WTC11 (cell line): ENCODE results near the gene CTNNA3.

ENCODE experiments used
- AFF4 ChIP-seq: sonication (generic); formaldehyde crosslinking; IDR thresholded peaks from 2 replicates; pipeline ENCODE4 v1.8.1; 2023; ENCODE audit warnings: mild to moderate bottlenecking, missing genetic modification reagents, borderline replicate concordance
- CBFB ChIP-seq: sonication (generic); formaldehyde crosslinking; IDR thresholded peaks from 2 replicates; pipeline ENCODE4 v1.8.1; 2022; ENCODE audit warnings: mild to moderate bottlenecking, low read depth, missing genetic modification reagents
- CTCF ChIP-seq: fragments of 200-600 bp; IDR thresholded peaks from 2 replicates; pipeline ENCODE4 v1.8.0; 2022; ENCODE audit warnings: antibody characterized with exemption
- FOXJ3 ChIP-seq: sonication (generic); formaldehyde crosslinking; IDR thresholded peaks from 2 replicates; pipeline ENCODE4 v1.9.0; 2021; ENCODE audit warnings: missing genetic modification reagents, mild to moderate bottlenecking, borderline replicate concordance
- GTF2I ChIP-seq: fragments of 250-450 bp; sonication (Bioruptor Pico); conservative IDR thresholded peaks from 2 replicates; pipeline ENCODE4 v1.4.0; 2021; ENCODE audit warnings: mild to moderate bottlenecking
- KAT7 ChIP-seq: sonication (generic); formaldehyde crosslinking; IDR thresholded peaks from 2 replicates; pipeline ENCODE4 v1.8.1; 2023; ENCODE audit warnings: missing genetic modification reagents, mild to moderate bottlenecking, borderline replicate concordance
- NFYB ChIP-seq: sonication (generic); formaldehyde crosslinking; conservative IDR thresholded peaks from 2 replicates; pipeline ENCODE4 v1.8.0; 2022; ENCODE audit warnings: low read depth, missing genetic modification reagents
- RELA ChIP-seq: sonication (generic); formaldehyde crosslinking; IDR thresholded peaks from 2 replicates; pipeline ENCODE4 v1.8.1; 2022; ENCODE audit warnings: missing genetic modification reagents, mild to moderate bottlenecking, borderline replicate concordance
- SOX15 ChIP-seq: fragments of 250-450 bp; sonication (Bioruptor Pico); IDR thresholded peaks from 2 replicates; pipeline ENCODE4 v1.9.0; 2021; ENCODE audit warnings: mild to moderate bottlenecking
- USF2 ChIP-seq: sonication (generic); formaldehyde crosslinking; IDR thresholded peaks from 2 replicates; pipeline ENCODE4 v1.8.1; 2023; ENCODE audit warnings: mild to moderate bottlenecking, missing genetic modification reagents, moderate library complexity
- ZNF121 ChIP-seq: sonication (generic); formaldehyde crosslinking; IDR thresholded peaks from 2 replicates; pipeline ENCODE4 v1.8.0; 2023; ENCODE audit warnings: missing genetic modification reagents
- ZNF281 ChIP-seq: sonication (generic); formaldehyde crosslinking; IDR thresholded peaks from 2 replicates; pipeline ENCODE4 v1.8.0; 2023; ENCODE audit warnings: mild to moderate bottlenecking, missing genetic modification reagents

- no peak for TF ChIP-seq SOX15 (CRISPR knock-in tag)
- no peak for TF ChIP-seq KAT7 (CRISPR knock-in tag)
- no peak for TF ChIP-seq GTF2I (CRISPR knock-in tag)
- no peak for TF ChIP-seq RELA (CRISPR knock-in tag)
- TF ChIP-seq CBFB (CRISPR knock-in tag): no peak
- TF ChIP-seq ZNF121 (CRISPR knock-in tag): no peak
- TF ChIP-seq CTCF: no peak
- no peak for TF ChIP-seq ZNF281 (CRISPR knock-in tag)
- no peak for TF ChIP-seq AFF4 (CRISPR knock-in tag)
- no peak for TF ChIP-seq FOXJ3 (CRISPR knock-in tag)
- no peak for TF ChIP-seq USF2 (CRISPR knock-in tag)
- no peak for TF ChIP-seq NFYB (CRISPR knock-in tag)
Observed at GRCh38 chr10:66239062-66239461, 1456.9 kb downstream of the CTNNA3 start.
